ENCODE data around the gene TBCK.

Gene TBCK

DNA sequence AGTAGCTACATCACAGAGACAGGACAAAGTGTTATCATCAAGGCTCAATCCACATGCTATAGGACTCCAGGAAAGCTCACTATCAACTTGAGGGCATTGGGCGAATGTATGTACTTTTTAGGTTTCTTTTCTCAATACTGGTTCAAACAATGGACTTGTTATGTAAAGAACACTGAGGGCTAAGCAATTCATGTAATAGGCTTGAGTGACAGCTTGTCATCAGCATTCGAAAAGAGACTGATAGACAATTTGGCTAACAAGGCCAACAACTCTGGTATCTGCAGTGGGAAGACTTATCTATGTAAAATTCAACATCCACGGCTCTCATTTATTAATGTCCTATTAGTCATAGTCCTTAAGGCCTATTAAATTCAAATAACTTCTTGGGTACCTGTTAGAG, 279.7 kb downstream of the TBCK start:
- no peak for DNase-seq

GRCh38 chr4:106035204-106035603, 280.8 kb downstream of the TBCK start:
- no peak for DNase-seq

- DNase-seq = no peak
Observed at GRCh38 chr4:106034751-106035150, 281.3 kb downstream of the TBCK start.

- no peak for DNase-seq
Observed at GRCh38 chr4:106034220-106034619, 281.8 kb downstream of the TBCK start.

DNA sequence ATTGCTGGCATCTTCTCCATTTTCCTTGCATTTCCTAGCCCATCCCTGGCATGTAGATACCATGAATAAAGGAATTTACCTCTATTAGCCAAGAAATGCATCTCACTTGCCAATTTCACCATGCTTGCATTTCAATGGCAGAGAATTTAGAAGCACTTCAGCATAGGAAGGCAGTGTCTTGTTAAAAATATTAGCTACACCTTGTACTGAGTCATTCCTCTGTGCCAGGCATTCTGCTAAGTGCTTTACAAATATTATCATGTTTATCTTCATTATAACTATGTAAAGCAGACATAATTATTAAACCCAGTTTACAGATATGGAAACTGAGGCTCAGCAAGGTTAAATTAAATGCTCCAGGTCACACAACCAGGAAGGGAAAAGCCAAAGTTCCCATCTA, 282.5 kb downstream of the TBCK start:
- DNase-seq = no peak

DNA sequence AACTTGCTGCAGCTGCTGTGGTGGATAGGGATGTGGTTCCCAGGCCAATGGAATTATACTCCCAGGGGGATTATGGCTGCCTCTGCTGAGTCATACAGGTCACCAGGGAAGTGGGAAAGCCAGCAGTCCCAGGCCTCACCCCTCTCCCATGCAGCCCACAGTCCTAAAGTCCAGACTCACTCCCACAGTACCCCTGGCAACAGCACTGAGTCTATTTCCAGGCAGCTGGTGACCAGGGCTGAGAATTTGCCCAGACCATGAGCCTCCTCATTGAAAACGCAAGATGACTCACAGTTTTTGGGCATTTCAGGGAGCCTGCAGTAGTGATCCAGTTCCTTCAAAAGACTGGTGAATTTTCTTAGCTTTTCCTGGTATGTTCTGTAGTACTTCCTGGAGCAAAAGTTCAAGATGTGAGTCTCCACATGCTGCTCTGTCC, 283.1 kb downstream of the TBCK start:
- DNase-seq = no peak

- DNase-seq = no peak
Observed at GRCh38 chr4:106022454-106022853, 293.6 kb downstream of the TBCK start.

DNA sequence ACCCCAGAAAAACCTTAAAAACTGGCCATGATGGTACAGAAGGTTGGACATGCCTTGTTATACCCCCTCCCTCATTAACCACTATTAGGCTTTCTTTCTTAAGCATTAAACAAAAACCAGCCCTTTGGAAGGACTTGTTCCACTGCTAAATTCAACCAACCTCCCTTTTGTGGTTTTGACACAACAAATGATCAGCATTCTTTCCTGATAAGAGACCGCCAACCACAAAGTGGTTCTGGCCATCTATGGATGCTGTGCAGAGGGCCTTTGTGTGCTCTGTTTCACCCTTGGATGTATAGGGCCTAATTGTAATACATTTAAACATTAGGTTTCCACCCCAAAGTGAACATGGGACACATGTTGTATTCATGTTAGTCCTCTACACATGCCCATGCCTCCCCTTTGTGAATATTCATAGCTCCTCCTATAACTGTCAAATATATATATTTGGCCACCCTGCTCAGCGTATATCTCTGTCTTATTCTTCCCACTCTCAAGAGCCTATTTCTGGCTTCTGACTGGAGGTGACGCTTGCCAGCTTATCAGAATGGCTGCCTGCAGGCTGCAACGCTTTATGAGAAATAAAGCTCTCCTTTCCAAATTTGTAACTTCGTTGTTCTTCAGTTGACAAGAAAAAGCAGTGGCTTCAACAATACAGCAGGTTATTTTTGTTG, 294.1 kb downstream of the TBCK start:
- DNase-seq = no peak

GRCh38 chr4:106019771-106020170, 296.2 kb downstream of the TBCK start:
- no peak for DNase-seq

- DNase-seq = no peak
Observed at GRCh38 chr4:106017975-106018374, 298.0 kb downstream of the TBCK start.

- DNase-seq = no peak
Observed at GRCh38 chr4:106011387-106011786, 304.6 kb downstream of the TBCK start.

- DNase-seq = no peak
Observed at GRCh38 chr4:106010761-106011160, 305.2 kb downstream of the TBCK start.

- DNase-seq = no peak
Observed at GRCh38 chr4:106002994-106003393, 313.0 kb downstream of the TBCK start.

- DNase-seq = no peak
Observed at GRCh38 chr4:105998171-105999063, 317.6 kb downstream of the TBCK start.

DNA sequence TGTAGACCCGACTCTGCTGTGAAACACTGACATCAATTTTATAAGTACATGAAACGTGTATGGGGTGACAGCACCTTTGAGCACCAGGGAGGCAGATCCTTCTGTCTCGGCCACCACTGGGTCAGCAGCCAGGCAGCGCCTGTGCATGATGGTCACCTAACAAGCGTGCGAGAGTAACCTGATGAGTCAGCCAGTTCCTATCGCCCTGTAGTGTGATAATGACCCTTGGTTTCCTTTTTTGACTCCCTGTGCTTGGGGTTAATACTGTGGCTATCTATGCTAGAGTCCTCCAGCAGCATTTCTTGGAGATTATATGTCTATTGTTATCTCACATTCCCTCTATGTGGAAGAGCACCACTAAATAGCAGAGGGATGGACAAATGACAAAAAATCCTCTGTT, 319.2 kb downstream of the TBCK start:
- DNase-seq = no peak

DNA sequence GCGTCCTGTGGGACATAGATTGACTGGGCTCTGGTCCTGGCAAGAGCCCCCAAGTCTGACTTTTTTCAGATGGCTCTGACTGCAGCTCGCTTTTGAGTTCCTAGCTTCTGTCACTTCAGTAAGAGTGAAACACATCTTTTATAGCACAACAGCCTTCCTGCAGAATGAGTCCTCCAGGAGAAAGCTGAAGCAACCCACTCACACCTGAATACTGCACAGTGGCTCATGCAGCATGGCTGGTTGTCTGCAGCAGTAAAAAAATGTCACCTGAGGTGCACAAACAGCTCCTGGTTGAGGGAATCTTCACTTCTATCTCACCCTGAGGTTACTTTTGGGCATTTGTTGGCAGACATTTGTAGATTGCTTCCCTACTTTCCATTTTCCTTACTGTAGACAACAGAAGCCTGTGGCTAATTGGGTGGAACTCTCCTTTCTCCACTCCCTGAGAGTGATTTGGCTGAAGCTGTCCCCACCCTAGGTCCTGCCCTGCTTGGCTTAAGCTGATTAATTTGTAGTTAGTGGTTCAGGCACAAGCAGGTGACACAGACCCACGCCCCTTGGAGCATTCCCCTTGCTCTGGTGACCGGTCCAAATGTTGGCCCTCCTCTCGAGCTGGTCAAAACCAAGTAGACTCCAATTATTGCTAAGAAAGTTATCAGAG, 321.0 kb downstream of the TBCK start:
- no peak for DNase-seq

DNA sequence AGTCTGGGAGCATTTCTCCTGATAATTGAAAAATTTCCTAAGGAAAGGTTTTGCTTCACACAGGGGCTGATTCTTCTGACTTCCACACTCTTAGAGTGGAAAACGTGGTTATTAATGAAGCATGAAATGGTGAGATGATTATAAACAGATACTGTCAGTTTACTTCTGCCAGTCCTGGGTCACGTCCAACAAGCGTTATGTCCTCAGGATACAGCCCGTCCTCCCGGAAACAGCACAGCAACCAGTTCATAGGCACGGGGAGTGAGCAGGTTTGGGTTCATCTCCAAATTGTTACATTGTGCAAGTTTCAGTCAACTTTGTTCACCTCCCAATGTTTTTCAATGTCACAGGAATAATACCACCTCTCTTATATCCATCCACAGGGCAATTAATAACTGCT, 321.9 kb downstream of the TBCK start:
- DNase-seq = no peak

- no peak for DNase-seq
Observed at GRCh38 chr4:105992641-105993305, 323.2 kb downstream of the TBCK start.

DNA sequence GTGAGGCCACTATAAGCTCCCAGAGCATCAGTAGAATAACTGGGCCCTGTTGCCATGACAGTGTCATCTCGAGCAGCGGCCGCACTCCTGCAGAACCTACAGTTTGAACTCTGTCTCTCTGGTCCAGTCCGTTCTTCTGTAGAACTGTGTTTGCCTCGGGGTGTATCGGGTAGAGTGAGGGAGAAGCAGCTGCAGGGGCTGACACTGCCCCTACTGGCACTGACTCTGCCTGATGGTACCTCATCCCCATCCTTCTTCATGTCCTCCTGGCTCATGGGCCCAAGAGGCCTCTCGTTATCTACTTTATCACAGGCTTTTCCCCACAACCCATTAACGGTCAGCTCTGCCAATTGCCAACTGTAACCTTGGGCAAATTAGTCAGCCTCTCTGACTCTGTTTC, 324.3 kb downstream of the TBCK start:
- DNase-seq = no peak

Measured in activated naive CD4-positive, alpha-beta T cell treated with anti-CD3 and anti-CD28 coated beads, Interleukin-2, amount 50 U/mL, for 16 hours (primary cell).